RCC 7860 (cell line): Measurements from ENCODE around the gene DCAF17.
"Not testable (repeated sequence)": the region's sequence is repeated elsewhere in the genome, so short reads cannot be mapped to it uniquely, and the experiment has no call there.

Source experiments
- DNase-seq: peaks from one replicate; pipeline ENCODE4 v3.0.0-alpha.2; 2015; ENCODE audit warnings: low spot score
- FAIRE-seq: peaks from 2 replicates; lab custom pipeline; 2012; peaks lifted over from hg19 to GRCh38; lab: Jason Lieb, UNC

The DCAF17 gene

GRCh38 chr2:171441470-171441869 is 7.4 kb downstream of the DCAF17 start:
- FAIRE-seq (no peak), DNase-seq (no peak)

- FAIRE-seq (no peak), DNase-seq (no peak)
Measured at GRCh38 chr2:171447675-171448074, 13.6 kb downstream of the DCAF17 start.

DNA sequence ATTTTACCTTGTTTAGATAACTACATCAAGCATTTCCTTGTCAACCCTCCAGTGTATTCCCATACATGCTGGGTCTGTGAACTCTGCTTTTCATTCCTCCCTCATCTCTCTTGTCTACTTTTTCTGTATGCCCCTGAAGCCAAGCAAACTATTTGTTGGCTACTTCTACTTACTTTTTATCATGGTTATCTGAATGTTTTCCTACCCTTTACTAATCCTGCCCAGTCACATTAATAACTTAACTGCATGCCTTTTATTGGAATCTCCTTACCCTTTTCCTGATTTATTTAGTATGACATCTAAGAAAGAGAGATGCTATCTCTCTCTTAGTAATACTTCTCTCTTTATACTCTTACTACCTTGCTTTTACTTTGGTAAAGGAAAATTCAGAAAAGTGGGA is 17.0 kb downstream of the DCAF17 start:
- DNase-seq (no peak), FAIRE-seq (no peak)

- DNase-seq: no peak
- no peak for FAIRE-seq
Measured at GRCh38 chr2:171452773-171453172, 18.7 kb downstream of the DCAF17 start.

GRCh38 chr2:171459498-171459897 is 25.5 kb downstream of the DCAF17 start:
- DNase-seq (no peak), FAIRE-seq (peak; percentile 38)

DNA sequence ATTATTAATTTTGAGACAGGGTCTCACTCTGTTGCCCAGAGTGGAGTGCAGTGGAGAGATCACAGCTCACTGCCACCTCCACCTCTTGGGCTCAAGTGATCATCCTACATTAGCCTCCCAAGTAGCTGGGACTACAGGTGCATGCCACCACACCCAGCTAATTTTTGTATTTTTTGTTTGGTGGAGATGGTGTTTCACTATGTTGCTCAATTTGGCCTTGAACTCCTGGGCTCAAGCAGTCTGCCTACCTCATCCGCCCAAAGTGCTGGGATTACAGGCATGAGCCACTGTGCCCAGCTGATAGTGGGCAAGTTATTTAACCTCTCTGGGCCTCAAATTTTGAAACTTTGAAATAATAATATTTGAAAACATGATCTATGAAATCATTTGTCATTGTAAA is 26.5 kb downstream of the DCAF17 start:
- DNase-seq: no peak
- no peak for FAIRE-seq

DNA sequence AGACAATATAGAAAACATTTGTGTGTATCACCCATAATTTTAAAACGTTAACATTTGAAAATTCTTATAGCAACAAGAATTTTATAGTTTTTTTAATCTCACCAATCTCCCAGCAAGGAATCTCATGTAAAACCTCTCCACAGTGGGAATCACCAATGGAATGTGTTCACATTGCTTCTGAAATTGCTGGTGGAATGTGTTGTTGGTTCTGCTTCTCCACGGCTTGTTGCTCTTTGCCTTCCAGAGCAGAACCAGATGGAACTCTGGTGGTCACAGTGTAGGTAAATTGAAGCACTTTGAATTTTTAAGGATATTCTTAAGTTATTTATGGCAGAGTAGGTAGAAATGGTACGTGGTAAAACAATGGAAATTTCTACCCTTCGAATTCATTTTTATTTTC is 35.1 kb downstream of the DCAF17 start:
- no peak for FAIRE-seq
- no peak for DNase-seq

GRCh38 chr2:171470129-171470528 is 36.1 kb downstream of the DCAF17 start:
- FAIRE-seq (no peak), DNase-seq (no peak)

GRCh38 chr2:171475979-171476378 is 42.0 kb downstream of the DCAF17 start:
- no peak for FAIRE-seq
- no peak for DNase-seq

DNA sequence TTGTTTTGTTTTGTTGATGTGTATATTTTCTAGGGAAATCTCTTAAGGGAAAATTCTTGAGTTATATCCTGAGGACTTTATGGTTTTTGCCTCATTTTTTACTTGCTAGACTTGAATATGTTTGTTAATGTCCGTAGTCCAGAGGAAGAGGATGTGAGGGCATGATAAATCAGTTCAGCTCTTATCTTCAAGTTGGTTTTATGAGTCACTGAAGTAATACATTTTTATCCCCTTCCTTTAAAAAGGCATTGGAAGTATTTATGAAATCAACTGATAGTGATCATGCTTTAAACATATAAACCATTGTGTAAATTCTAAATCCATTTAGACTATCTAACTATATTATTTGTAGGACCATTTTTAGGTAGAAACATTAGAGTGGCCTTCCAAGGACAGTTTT is 44.3 kb downstream of the DCAF17 start:
- DNase-seq (no peak), FAIRE-seq (no peak)

- no peak for DNase-seq
- no peak for FAIRE-seq
Measured at GRCh38 chr2:171479154-171479814, 45.3 kb downstream of the DCAF17 start.

DNA sequence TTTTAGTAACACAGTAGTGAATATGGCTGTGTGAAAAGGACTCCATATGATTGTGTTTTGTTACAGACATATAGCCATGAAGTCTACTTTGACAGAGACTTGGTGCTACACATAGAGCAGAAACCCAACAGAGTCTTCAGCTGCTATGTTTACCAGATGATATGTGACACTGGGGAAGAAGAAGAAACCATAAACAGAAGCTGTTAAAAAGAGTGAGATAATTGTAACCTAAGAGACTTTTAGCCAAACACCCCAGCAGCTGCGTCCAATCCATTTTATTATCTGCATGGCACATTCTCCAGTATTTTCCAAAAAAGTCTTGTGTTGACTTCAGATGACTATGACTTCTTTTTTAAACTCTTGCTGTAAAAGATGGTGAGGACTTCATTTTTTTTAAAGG is 46.9 kb downstream of the DCAF17 start:
- FAIRE-seq (no peak), DNase-seq (no peak)

DNA sequence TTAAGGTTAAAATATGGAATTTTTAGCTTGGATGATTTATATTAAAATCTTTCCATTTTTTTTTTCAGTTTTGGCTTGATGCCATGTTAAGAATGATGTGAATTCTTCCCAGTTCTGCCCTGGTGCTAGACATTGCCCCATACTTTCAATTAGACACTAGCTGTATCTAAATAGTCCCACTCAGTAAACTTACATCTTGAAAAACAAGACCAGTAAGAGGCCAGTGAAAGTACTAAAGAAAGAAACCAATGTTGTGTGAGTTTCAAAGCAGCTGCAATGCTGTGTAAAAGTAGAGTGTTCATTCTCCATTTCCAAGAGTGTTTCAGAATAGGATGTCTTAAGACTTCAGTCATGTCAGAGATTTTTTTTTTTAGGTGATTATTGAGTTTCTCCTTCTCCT is 48.3 kb downstream of the DCAF17 start:
- DNase-seq: no peak
- FAIRE-seq: no peak

DNA sequence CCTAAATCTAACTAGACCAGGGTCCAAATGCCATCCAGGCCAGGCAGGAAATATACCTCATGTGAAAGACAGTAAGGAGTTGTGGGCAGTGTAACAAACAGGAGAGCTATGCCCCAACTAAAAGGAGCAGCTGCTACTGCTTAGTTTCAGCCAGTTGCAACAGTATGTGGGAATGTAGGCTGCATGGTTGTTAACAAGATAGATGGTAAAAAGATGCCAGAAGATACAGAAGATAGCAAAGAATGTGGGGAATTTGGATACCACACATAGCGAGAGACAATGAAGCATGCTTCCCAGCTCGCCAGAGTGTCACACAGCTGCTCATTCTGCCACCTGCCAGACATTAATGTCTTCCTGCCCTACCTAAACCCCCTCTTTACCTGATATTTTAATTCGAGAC is 48.9 kb downstream of the DCAF17 start:
- FAIRE-seq (no peak), DNase-seq (no peak)

- DNase-seq: no peak
- FAIRE-seq: no peak
Measured at GRCh38 chr2:171483793-171484192, 49.8 kb downstream of the DCAF17 start.

DNA sequence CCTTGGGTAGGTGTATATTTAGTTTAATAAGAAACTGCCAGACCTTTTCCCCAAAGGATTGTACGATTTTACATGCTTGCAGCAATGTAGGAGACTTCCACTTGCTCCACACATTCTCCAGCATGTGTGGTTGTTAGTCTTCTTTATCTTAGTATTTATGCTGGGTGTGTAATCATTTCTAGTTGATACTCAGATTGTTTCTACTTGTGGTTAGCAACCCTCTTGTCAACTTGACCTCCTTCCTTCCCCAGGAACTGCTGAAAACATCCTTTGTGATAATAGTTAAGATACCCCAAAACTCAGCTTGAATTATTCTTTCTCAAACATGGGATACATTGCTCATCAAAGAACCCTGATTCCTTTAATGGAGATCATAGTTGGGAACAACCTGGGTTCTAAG is 51.1 kb downstream of the DCAF17 start:
- DNase-seq (no peak), FAIRE-seq (no peak)

DNA sequence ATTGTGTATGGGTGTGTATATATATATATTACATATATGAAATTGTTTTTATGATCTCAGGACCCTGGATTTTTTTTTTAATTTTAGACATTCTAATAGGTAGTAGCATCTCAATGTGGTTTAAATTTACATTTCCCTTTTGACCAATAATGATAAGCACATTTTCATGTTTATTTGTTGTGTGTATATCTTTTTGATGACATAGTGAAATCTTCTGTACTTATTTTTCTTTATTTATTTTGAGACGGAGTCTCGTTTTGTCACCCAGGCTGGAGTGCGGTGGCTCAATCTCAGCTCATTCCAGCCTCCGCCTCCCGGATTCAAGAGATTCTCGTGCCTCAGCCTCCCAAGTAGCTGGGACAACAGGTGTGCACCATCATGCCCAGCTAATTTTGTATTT is 53.2 kb downstream of the DCAF17 start:
- DNase-seq (no peak), FAIRE-seq (no peak)

GRCh38 chr2:171487803-171488259 is 53.8 kb downstream of the DCAF17 start:
- no peak for FAIRE-seq
- DNase-seq: no peak

DNA sequence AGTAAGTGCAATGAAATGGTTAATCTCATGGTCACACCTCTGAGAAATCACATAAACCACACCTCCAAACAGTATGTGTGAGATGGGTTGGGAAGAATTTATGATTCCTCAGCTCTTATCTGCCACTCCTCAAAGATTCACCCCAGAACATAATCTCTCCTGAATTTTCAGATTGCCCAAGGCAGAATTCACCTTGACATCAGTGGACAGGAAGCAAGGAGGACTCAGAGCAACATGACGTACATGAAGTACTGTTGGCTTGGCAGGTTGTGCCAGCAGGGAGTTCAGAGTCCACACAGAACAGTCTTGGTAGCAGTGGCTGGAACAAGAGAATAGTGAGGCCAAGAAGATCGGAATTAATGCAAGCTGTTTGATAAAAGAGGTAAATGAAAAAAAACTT is 56.6 kb downstream of the DCAF17 start:
- DNase-seq: no peak
- FAIRE-seq: no peak

- no peak for DNase-seq
- no peak for FAIRE-seq
Measured at GRCh38 chr2:171491292-171491691, 57.3 kb downstream of the DCAF17 start.

DNA sequence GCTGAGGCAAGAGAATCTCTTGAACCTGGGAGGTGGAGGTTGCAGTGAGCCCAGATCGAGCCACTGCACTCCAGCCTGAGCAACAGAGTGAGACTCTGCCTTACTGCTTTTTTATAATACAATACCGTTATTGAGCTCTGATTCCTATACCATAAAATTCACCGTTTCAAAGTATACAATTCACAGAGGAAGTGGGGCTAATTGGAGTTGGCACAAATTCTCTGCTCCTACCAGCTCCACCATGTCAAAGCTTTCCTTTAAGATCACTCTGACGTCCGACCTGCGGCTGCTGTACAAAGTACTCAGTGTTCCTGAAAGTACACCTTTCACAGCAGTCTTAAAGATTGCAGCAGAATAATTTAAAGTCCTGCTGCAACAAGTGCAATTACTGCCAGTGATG is 58.6 kb downstream of the DCAF17 start:
- FAIRE-seq (no peak), DNase-seq (no peak)

GRCh38 chr2:171497664-171498063 is 63.6 kb downstream of the DCAF17 start:
- FAIRE-seq, DNase-seq: not testable (repeated sequence)

DNA sequence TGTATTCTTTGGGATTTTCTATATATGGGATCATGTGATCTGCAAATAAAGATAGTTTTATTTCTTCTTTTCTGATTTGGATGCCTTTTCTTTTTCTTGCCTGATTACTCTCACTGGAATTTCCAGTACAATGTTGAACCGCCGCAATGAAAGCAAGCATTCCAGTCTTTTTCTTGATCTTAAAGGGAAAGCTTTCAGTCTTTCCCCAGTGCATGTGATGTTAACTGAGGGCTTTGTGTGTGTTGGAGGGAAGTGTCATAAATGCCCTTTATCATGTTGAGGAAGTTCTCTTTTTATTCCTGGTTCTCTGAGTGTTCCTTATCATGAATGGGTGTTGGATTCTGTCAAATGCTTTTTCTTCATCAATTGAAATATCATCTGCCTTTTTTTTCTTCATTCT is 71.3 kb downstream of the DCAF17 start:
- DNase-seq: no peak
- FAIRE-seq: no peak
